HG03571 (cell line): ENCODE data around the gene EYS.
"Not testable (repeated sequence)": the region's sequence is repeated elsewhere in the genome, so short reads cannot be mapped to it uniquely, and the experiment has no call there.

ENCODE experiments used
- ATAC-seq: cut with Tn5 transposase; IDR thresholded peaks from one replicate; pipeline ENCODE4 v1.9.1; 2021; ENCODE audit not compliant: unreplicated experiment

The EYS gene

DNA sequence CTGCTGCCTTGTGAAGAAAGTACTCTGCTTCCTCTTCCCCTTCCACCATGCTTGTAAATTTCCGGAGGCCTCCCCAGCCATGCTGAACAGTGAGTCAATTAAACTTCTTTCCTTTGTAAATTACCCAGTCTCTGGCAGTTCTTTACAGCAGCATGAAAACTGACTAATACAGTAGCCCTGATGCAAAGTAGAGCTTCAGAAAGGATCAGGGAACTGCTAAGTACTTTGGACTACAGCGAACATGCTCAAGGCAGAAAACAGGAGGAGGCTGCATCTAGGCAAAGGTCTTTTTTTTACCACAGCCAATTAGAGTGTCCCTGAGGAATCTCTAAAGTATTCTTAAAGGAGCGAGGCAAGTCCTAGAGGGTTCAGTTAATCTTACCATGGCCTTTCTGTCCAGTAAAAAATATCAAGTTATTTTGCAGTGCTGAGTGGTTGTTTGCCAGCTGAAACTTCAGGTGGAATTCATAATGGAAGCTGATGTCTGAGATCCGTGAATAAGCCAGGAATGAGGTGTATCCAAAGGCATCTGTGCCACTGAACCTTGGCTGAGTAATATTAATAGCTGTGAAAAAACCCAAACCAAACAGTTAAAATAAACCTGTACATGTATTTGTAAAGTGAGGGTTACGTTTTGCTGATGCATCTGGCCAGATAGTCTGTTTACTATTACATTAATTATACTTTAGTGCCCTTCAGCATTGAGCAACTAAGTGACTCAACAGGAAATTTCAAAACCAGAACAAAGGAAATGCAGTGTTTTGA is 1901.0 kb downstream of the EYS start:
- ATAC-seq = no peak

DNA sequence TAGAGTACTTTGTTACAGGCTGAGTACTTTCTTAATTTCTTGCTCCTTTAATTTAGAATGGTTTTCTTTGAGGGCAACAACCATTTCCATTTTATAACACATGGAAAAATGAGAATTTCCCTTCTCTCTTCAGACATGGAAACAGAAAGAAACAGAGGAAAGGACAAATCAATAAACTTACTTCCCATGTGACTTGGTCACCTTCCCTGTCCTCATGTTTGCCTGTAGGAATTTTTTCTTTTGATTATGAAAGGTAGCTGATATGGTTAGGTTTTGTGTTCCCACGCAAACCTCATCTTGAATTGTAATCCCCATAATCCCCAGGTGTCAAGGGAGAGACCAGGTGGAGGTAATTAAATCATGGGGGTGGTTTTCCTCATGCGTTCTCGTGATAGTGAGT is 1901.7 kb downstream of the EYS start:
- ATAC-seq = no peak

DNA sequence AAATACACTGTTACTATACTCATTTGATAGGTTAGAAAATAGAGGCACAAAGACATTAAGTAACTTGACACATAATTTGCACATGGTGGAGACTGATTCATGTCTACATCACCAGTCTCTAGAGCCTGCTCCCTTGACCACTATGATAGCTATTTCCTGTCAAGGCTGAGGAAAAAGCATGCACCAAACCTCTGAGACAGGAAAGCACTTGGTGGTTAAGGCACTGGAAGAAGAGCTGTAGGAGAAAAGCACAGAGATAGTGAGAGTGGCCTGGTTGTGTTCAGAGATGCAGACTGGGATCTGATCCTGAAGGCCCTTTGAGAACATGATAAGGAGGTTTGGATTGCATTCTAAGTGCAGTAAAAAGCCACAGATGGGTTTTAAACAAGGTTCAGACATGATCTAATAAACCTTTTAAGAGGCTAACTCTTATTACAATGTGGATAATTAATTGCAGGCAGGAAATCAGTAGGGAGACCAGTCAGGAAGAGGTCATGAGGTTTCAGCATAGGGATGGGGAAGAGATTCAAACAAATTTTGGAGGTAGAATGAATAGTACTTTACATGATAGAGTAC is 1902.6 kb downstream of the EYS start:
- ATAC-seq = no peak

DNA sequence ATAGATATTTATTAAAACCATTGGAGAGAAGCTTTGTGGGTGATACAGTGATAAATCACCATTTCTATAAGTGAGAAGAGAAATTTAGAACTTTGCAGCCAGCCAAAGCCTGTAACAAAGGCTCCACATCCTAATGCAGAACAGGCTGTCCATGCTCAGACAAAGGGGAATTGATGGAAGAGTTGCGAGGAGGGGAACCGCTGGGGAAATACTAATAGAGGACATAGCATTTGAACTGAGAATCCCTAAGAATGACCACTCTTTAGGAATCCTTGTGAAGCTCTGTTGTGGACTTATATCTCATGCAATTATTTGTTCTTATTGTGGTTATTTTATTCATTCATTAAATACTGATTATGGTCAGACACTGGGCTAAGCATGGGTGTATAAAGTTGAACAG is 1903.7 kb downstream of the EYS start:
- ATAC-seq = no peak

DNA sequence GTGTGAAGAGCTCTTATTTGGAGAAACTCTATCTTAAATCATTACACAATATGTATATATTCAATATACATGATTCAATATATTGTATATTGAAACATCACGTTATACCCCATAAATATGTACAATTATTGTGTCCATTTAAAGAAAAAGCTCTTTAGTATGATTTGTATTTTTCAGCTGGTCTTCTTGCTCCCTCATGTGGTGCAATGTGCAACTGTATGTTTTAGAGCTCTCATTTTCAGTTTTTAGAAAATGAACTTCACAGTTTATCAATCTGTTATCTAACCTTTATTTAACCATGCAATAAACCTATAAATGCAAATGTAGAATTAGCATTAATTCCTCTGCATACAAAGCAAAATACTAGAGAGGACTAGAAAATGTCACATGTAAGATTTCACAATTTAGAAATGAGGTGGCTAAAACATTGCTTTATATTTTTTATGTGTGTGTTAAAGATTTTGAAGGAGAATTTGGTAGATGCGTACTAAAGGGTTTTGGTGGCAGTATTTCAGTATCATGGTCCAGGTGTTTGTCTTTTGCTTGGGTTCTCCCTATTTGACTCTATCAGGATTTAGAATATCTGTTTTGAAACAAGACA is 1904.3 kb downstream of the EYS start:
- ATAC-seq = no peak

DNA sequence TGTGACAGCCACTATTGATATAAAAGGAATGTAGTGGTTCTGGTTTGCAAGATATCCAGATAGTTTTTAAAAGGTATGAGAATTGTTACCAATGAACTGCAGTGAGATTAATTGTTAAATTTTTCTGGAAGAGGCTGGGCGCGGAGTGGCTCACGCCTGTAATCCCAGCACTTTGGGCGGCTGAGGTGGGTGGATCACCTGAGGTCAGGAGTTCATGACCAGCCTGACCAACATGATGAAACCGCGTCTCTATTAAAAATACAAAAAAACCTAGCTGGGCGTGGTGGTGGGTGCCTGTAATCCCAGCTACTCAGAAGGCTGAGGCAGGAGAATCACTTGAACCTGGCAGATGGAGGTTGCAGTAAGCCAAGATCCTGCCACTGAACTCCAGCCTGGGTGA is 1906.6 kb downstream of the EYS start:
- ATAC-seq = not testable (repeated sequence)

DNA sequence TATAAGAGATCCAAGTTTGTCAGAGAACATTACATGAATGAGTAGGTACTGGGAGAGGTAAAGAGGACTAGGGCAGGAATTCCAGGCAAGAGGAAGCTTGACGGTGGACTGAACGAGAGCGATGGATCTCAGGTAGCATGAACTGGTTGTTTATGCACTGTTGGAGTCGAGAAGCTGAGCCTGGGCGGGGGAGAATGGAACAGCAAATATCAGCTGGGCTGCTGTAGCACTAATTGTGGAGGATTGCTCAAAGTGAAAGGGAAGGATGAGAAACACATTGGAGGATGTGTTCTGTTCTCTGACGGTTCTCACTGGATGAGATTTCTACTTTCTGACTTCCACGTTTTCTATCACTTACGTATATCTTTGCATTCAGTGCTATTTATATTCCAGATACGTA is 1907.2 kb downstream of the EYS start:
- ATAC-seq = no peak

DNA sequence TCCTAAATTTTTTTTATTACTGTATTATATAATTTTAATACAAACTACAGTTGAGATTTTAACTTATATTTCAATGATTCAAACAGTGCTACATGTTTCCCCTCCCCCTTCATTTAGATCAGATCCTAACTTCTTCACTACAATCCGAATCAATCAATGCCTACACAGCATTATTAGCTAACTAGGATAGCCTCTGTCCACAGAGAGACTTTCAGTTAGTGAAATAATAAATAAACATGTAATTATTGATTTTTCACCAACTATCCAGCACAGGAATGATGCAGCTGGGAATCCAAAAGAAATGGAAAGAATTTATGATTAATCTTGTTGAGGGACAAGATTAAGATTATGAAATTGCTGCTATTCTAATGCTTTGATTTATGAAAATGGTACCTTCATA is 1907.7 kb downstream of the EYS start:
- no peak for ATAC-seq

DNA sequence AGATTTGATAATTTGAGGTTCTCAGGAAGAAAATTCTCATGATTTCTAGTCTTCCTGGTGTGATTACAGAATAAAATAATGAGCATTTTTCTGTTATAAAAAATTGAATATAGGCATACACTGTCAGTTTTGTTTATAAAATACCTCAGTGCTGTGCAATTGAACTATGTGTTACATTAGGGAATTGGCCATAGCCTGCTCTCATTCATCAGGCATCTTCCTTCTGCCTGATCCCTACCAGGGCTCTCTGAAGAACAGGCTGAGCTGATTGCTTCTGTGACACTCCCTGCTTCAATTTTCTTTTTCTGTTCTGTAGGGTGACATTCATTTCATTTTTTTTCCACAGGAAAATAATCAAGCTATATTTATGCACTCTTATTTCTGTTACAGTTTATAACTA is 1908.6 kb downstream of the EYS start:
- ATAC-seq = no peak

DNA sequence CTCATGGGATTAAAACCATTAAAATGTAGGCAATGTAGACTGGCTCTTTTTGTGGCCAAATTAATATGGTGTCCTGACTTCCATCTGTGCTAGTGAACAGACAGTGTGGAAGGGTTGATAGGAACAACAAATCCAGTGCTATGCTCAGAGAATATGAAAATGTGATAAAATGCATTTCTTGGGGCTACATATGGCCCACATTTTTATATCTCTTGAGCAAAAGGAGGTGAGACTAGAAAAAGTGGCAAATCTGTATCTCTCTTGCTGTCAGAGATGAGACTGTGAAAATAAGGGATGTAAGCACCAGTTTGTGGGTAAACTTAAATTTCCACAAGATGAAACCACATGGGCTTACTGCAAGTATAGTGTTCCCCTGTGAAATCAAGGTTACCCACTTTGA is 1909.3 kb downstream of the EYS start:
- no peak for ATAC-seq

DNA sequence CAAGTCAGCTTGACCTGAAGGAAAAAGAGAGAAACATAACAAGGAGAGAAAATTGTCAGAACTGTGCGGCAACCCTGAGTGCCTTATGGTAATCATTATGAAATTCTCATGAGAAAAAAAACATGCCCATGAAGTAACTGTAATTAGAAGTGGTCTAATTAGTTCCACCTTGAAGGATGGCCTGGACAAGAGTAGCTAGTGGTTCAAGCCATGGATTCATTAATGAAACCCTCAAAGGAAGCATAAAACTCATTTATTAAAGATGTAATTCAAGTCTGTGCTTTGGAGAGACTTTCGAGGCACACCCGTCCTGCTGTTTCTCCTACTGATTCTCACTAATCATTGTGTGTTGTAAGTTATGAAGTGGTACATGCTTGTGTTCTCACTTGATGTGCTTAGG is 1911.2 kb downstream of the EYS start:
- no peak for ATAC-seq

DNA sequence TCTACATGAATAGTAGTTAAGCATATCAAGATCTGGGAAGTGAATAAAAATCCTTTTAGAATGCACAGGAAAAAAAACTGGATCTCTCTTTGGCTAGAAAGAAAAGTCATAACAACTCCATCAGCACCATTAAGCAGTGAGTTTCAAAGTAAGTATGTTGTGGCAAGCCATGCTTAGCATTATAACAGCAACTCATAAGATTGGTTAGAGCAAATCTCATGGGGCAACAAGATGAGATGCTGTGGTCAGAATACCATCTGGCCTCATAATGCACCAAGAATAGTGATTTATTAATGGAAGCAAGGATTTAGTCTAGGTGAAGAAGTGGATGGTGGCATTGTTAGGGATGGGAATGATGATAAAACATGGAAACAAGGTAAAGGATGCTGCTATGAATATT is 1912.0 kb downstream of the EYS start:
- ATAC-seq = no peak

DNA sequence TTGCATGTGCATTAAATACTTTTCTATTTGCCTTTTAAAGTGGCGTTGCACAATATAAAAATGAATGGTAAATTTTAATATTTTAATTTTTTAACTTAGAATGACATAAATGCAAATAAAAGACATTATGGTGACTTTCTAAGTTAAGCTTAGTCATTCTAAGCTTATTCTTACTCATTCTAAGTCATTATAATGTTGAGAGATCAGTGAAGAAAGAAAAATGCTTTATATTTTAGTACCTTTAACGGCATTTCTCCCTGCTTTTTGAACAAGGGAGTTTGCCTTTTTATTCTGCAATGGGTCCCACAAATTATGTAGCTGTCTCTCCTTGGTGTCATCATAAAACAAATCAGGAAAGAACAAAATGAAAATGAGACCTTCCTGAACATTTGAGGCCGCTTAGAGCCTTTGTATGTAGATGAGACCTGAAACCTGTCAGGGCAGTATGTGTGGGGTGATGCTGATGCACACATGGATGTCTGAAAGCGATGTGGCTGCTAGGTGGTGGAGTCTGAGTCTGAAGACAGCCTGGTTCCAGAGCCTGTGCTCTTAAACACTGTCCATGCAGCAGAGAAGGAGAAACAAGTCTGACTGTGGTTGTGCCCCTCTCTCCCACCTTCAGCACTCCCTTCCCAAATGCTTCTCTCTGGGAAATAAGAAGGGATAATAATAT is 1913.4 kb downstream of the EYS start:
- no peak for ATAC-seq

DNA sequence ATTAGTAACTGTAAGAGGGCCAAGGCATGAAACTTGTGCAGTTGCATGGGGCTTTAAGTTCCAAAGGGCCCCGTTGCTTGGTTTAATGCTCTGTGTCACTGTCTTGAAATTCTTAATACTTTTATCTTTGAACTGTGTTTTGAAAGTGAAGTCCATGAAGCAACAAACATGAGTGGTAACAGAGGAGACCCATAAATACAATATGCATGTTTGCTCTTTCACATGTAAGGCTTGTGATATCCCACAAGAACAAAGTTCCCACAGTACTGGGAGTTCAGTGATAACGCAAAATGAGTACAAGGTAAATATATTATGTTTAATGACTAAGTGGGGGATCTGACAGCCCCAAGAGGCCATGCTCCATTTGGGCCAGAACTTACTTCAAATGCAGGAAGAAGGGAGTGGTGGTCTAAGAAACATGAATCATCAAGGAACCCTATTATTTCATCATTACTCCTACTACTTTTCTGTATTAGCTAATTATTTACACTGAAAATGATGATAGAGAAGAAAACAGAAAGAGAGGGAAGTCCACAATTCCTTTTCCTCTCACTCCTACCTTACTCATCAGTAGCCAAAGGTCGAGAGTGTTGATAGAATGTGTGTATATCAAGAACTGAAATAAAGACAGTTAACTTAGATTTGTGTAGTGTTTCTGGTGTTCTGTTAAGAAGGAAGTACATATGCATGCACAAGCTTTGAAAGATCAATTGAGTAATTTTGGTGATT is 1914.1 kb downstream of the EYS start:
- ATAC-seq = no peak

DNA sequence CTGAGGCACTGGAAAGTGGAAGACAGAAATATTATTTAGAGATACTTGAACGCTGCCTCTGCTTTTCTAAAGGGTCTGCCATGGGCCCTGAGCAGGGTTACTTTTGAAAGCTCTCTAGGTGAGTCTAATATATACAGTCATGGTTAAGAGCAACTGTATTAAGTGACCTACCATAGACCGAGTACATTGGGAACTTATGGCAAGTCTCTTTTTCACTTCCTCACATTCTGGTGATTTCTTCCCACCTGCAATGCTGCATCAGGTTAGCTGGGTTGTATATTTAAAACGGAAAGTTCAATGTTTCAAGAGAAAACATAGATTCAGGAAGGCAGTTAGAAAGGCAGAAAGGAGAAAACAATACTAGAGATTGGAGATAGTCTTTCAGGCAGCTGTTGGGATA is 1916.7 kb downstream of the EYS start:
- ATAC-seq = no peak

DNA sequence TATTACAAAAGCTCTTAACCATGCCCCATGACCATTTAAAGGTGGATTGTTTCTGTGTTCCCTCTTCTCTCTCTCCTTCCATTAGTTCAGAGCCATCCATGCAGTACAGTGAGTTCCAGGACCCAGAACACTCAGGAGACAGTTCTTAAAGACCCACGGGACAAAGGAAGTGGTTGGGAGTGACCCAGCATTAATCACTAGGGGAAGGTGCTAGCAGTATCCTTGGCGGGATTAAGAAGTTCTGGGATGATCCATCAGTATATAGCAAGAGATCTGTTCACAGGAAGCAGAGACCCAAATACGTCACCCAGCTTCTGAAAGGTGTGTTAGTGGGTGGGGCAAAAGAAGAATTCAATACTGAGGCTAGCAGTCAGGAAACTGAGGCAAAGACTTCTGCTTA is 1917.3 kb downstream of the EYS start:
- no peak for ATAC-seq

DNA sequence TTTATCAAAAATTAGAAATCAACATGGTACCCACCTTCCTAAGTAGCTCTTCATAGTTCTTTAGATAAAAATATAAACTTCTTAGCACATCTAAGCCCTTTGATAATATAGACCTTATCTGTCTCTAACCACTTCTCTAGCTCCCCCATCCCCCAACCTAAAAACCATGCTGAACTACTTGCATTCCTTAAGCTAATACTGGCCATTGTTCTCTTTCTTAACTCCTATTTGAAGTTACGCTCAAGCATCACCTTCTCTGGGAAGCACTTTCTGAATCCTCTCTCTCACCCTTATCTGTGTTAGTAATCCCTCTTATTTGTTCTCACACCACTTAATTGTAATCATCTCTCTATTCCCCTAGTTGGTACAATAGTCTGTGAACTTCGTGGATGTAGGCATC is 1918.5 kb downstream of the EYS start:
- ATAC-seq = no peak

DNA sequence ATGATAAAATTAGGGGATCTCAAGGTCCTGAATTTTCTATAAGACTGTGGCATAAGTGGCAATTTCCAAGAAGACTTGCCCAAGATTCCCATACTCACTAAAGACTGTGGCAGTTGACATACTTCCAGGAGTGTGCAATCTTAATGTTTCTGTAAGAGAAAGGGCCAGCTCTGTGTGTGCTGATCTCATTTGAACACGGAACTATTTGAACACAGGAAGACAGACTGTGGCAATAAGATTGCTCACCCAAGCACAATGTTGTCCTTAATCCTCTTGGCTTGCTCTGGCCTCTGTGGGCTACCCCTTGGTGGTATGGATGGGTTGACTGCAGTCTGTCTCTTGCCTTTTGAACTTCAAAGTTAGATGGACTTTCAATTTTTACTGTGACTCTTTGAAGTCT is 1920.0 kb downstream of the EYS start:
- ATAC-seq = no peak

DNA sequence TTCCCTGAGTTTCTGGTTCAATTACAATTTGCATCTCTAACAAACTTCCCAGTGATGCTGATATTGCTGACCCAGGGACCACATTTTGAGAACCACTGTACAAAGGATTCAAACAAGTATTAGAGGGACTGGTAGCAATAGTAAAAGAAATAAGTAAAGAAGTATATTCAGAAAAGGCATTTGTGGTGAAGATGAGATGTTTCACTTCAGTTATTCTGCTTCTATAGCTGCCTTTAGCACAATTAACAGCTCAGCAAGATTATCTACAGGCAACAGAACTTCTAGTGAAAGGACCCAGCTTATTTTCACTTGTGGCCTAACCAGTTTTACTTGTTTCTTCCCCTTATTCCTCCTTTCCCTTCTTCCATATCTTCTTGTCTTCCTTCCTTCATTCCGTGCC is 1922.0 kb downstream of the EYS start:
- ATAC-seq = no peak

DNA sequence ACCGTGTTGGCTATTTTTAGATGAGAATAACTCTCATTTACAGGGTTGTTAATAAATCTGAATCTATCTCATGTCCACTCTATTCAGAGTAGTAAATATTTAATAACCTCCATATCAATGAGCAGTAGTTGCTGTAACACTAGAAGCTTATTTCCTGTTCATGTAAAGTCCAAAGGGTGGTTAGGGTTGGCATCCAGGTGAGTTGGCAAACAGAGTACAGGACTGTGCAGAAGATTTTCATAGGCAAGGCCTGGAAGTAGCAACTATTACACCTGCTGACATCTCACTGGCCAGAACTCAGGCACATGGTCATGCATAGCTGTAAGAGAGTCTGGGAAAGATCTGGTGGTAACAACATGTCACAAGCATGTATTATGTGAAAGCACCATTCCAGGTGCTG is 1923.9 kb downstream of the EYS start:
- ATAC-seq = no peak

DNA sequence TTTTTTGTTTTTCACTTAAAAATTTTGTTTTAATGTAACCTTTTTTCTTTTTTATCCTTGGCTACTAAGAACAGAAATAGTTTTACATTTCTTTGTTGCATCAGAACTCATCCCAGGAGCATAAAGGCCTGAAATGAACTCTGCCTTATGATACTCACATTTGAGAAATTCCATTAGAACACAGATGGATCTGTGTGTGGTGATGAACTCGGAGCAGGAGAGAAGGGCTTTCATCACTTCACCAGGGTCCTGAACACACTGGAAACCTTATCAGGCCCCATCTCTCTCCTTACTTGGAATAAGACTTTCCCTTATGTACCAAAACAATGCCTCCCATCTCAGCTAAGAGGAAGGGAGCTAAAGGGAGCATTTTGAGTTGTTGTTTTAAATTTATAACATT is 1932.1 kb downstream of the EYS start:
- no peak for ATAC-seq
